Peyer's patch (tissue), 4 donors: Measurements from ENCODE around the gene ARAF. TPM values are rescaled to one million over a fixed set of nuclear protein-coding genes. Genes with fewer than 3 reads are reported as not detected.
"Not testable (repeated sequence)": the region's sequence is repeated elsewhere in the genome, so short reads cannot be mapped to it uniquely, and the experiment has no call there.

Experiments
- DNase-seq, 3 donors: peaks; one replicate each; pipeline ENCODE4 v3.0.0-alpha.2; 2017 to 2019
- H3K27ac ChIP-seq, 4 donors: fragments of 200-600 bp; sonication (generic); one replicate each; pipeline ENCODE4 v1.5.1; 2016 to 2019
- H3K27me3 ChIP-seq, 2 donors: fragments of 200-600 bp; sonication (generic); one replicate each; pipeline ENCODE4 v1.5.1; 2019
- H3K36me3 ChIP-seq, 3 donors: fragments of 200-600 bp; sonication (generic); one replicate each; pipeline ENCODE4 v1.5.1; 2016 to 2019
- H3K4me1 ChIP-seq, 4 donors: fragments of 200-600 bp; sonication (generic); one replicate each; pipeline ENCODE4 v1.5.1; 2016 to 2019
- H3K4me3 ChIP-seq, 4 donors: fragments of 200-600 bp; sonication (generic); 1 replicate in 3 of 4; 2 replicates in 1 of 4; pipeline ENCODE4 v1.5.1; 2016 to 2019; ENCODE audit warnings: mild to moderate bottlenecking in 1 of 4
- H3K9me3 ChIP-seq, 4 donors: fragments of 200-600 bp; sonication (generic); one replicate each; pipeline ENCODE4 v1.5.1; 2016 to 2019; ENCODE audit warnings: mild to moderate bottlenecking in 1 of 4
- POLR2A ChIP-seq, 2 donors: fragments of 450-650 bp; IDR thresholded peaks; one replicate each; pipeline ENCODE4 v1.5.1; 2017; ENCODE audit warnings: antibody characterized with exemption in 2 of 2, mild to moderate bottlenecking in 2 of 2, moderate library complexity in 2 of 2
- total RNA-seq, 4 donors: library from RNA; depleted of rRNA; stranded (reverse); fragments of >200 nt; gene quantifications; one replicate each; pipeline ENCODE4 v1.1.0, GENCODE V29; 2016
- TF ChIP-seq, protein P1 (sequence below), 6 experiments: fragments of 450-650 bp in 4 of 6; fragments of 200-600 bp in 2 of 6; sonication (generic) in 1 of 6; IDR thresholded peaks; one replicate each; pipeline ENCODE4 v1.5.1; 2017 to 2019; ENCODE audit warnings: antibody characterized with exemption in 6 of 6, mild to moderate bottlenecking in 3 of 6, moderate library complexity in 1 of 6

The ARAF gene
- total RNA-seq, 4 donors from 2014 or later = 55.7 to 78.4 (median 72.5) TPM

DNA sequence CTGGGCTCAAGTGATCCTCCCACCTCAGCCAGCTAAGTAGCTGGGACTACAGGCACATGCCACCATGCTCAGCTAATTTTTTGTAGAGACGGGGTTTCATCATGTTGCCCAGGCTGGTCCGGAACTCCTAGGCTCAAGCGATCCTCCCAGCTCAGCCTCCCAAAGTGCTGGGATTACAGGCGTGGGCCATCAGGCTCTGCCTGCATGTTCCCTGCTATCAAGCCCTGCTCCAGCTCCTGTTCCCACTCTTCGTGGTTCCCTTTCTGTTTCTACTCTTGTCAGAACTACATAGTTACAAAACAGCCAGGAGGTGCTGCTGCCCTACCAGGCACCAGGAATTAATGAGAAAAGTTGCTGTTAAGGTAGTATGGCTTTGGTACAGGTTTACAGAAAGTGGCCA is 30.0 kb downstream of the ARAF start:
- Histone ChIP-seq H3K4me3 (no peak overlapping the region), H3K36me3 (no peaks in the 10 kb centered on the region), H3K27me3 (no peaks in the 10 kb centered on the region), H3K27ac (no peak overlapping the region), H3K4me1 (no peaks in the 10 kb centered on the region), H3K9me3 (no peaks in the 10 kb centered on the region)
- TF ChIP-seq, protein P1, sequence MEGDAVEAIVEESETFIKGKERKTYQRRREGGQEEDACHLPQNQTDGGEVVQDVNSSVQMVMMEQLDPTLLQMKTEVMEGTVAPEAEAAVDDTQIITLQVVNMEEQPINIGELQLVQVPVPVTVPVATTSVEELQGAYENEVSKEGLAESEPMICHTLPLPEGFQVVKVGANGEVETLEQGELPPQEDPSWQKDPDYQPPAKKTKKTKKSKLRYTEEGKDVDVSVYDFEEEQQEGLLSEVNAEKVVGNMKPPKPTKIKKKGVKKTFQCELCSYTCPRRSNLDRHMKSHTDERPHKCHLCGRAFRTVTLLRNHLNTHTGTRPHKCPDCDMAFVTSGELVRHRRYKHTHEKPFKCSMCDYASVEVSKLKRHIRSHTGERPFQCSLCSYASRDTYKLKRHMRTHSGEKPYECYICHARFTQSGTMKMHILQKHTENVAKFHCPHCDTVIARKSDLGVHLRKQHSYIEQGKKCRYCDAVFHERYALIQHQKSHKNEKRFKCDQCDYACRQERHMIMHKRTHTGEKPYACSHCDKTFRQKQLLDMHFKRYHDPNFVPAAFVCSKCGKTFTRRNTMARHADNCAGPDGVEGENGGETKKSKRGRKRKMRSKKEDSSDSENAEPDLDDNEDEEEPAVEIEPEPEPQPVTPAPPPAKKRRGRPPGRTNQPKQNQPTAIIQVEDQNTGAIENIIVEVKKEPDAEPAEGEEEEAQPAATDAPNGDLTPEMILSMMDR (IDR thresholded peaks at IDR 0.05) = no peak
- TF ChIP-seq POLR2A (IDR thresholded peaks at IDR 0.05) = no peak
- peak in 1 of 3 donors; percentile 13 for DNase-seq

GRCh38 chrX:47593522-47593921 is 32.5 kb downstream of the ARAF start:
- Histone ChIP-seq H3K27ac (no peak overlapping the region), H3K4me3 (no peak overlapping the region), H3K36me3 (no peaks in the 10 kb centered on the region), H3K9me3 (no peaks in the 10 kb centered on the region), H3K27me3 (no peaks in the 10 kb centered on the region), H3K4me1 (no peaks in the 10 kb centered on the region)
- no peak for DNase-seq
- TF ChIP-seq, protein P1 (IDR thresholded peaks at IDR 0.05) = no peak
- no peak for TF ChIP-seq POLR2A (IDR thresholded peaks at IDR 0.05)

- TF ChIP-seq, protein P1 (IDR thresholded peaks at IDR 0.05) = no peak
- TF ChIP-seq POLR2A (IDR thresholded peaks at IDR 0.05) = no peak
- Histone ChIP-seq H3K27me3 (no peaks in the 10 kb centered on the region), H3K36me3 (no peaks in the 10 kb centered on the region), H3K4me1 (no peaks in the 10 kb centered on the region), H3K4me3 (no peak overlapping the region), H3K9me3 (no peaks in the 10 kb centered on the region), H3K27ac (no peak overlapping the region)
- DNase-seq = no peak
Observed at GRCh38 chrX:47595716-47596251, 34.8 kb downstream of the ARAF start.

DNA sequence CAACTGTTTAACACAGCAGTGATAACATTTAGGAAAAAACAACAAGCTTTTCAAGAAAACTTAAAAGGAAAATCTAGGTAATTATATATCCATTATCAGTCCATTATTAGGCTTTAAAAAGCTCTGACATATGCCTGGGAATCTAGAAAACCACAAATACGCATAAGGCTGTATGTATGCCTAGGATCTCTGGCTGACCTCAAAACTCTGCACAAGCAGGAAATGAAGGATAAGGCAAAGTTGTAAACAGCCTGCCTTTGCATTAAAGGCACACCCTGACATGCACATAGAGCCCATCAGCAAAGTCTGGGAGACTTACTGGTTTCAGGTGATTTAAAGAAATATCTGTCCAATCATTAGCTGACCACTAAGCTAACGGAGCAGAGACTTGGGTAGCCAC is 35.3 kb downstream of the ARAF start:
- DNase-seq = no peak
- TF ChIP-seq, protein P1 (IDR thresholded peaks at IDR 0.05) = no peak
- TF ChIP-seq POLR2A (IDR thresholded peaks at IDR 0.05) = no peak

GRCh38 chrX:47597222-47597621 is 36.2 kb downstream of the ARAF start:
- H3K36me3 ChIP-seq = no peaks in the 10 kb centered on the region
- H3K4me1 ChIP-seq = no peaks in the 10 kb centered on the region
- TF ChIP-seq POLR2A (IDR thresholded peaks at IDR 0.05) = no peak
- TF ChIP-seq, protein P1 (IDR thresholded peaks at IDR 0.05) = no peak
- H3K27ac ChIP-seq = no peak overlapping the region
- H3K9me3 ChIP-seq = no peaks in the 10 kb centered on the region
- H3K27me3 ChIP-seq = no peaks in the 10 kb centered on the region
- DNase-seq = no peak
- no peak overlapping the region for H3K4me3 ChIP-seq

More for the DNA sequence above, 35.3 kb downstream of the ARAF start:
- Histone ChIP-seq H3K27ac (no peak overlapping the region), H3K9me3 (no peaks in the 10 kb centered on the region), H3K36me3 (no peaks in the 10 kb centered on the region), H3K4me1 (no peaks in the 10 kb centered on the region), H3K27me3 (no peaks in the 10 kb centered on the region), H3K4me3 (no peak overlapping the region)

DNA sequence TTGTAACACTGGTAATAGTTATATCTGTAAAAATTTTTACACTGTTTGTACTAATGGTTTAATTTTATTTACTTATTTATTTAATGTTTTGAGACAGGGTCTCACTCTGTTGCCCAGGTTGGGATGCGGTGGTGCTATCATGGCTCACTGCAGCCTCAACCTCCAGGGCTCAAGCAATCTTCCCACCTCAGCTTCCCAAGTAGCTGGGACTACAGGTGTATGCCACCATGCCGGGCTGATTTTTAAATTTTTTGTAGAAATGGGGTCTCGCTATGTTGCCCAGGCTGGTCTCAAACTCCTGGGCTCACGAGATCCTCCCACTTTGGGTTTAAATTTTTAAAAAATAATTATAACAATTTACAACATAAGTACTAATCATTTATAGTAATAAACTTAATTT is 42.1 kb downstream of the ARAF start:
- H3K4me3 ChIP-seq, H3K9me3 ChIP-seq, H3K4me1 ChIP-seq, DNase-seq, H3K36me3 ChIP-seq, H3K27ac ChIP-seq, H3K27me3 ChIP-seq: not testable (repeated sequence)
